GM12878 (cell line): ENCODE results near the gene MCMBP. TPM values are rescaled to one million over a fixed set of nuclear protein-coding genes. Genes with fewer than 3 reads are reported as not detected.

ENCODE experiments used
- BACH1 ChIP-seq: fragments of 450-650 bp; IDR thresholded peaks from 2 replicates; pipeline ENCODE4 v1.6.1; 2017; ENCODE audit warnings: mild to moderate bottlenecking, borderline replicate concordance
- CUX1 ChIP-seq: IDR thresholded peaks from 2 replicates; pipeline ENCODE4 v1.6.1; 2012; ENCODE audit warnings: improper control_type of control experiment, low read depth, low read length; ENCODE audit not compliant: insufficient replicate concordance
- E4F1 ChIP-seq: fragments of 450-650 bp; IDR thresholded peaks from 2 replicates; pipeline ENCODE4 v1.6.1; 2018; ENCODE audit warnings: borderline replicate concordance, mild to moderate bottlenecking; ENCODE audit not compliant: partially characterized antibody
- HDAC2 ChIP-seq: fragments of 200-600 bp; sonication (generic); IDR thresholded peaks from 2 replicates; pipeline ENCODE4 v1.6.1; 2017
- HDGF ChIP-seq: fragments of 450-650 bp; IDR thresholded peaks from 2 replicates; pipeline ENCODE4 v1.6.1; 2016; ENCODE audit warnings: antibody characterized with exemption
- MAX ChIP-seq: IDR thresholded peaks from 2 replicates; pipeline ENCODE4 v1.6.1; 2012; ENCODE audit warnings: low read depth, low read length, improper control_type of control experiment
- MYC ChIP-seq: IDR thresholded peaks from 2 replicates; pipeline ENCODE4 v1.6.1; 2011; ENCODE audit warnings: mild to moderate bottlenecking, low read length, moderate library complexity, inconsistent platforms; ENCODE audit not compliant: insufficient read depth, insufficient replicate concordance, insufficient read length, severe bottlenecking
- POLR2AphosphoS2 ChIP-seq: IDR thresholded peaks from 2 replicates; pipeline ENCODE4 v1.6.1; 2011; ENCODE audit warnings: low read depth, mild to moderate bottlenecking, low read length, improper control_type of control experiment, moderate library complexity
- PRDM15 ChIP-seq: fragments of 450-650 bp; formaldehyde crosslinking; IDR thresholded peaks from 2 replicates; pipeline ENCODE4 v1.4.0; 2020; ENCODE audit warnings: mild to moderate bottlenecking, moderate library complexity
- RAD21 ChIP-seq: IDR thresholded peaks from 2 replicates; pipeline ENCODE4 v1.6.1; 2011; ENCODE audit warnings: mild to moderate bottlenecking, low read depth, low read length, moderate library complexity; ENCODE audit not compliant: insufficient read depth
- RCOR1 ChIP-seq: conservative IDR thresholded peaks from 2 replicates; pipeline ENCODE4 v1.6.1; 2012; ENCODE audit warnings: low read depth, low read length, improper control_type of control experiment
- SKIL ChIP-seq: fragments of 450-650 bp; IDR thresholded peaks from 2 replicates; pipeline ENCODE4 v1.6.1; 2017; ENCODE audit warnings: mild to moderate bottlenecking, low read depth, inconsistent platforms; ENCODE audit not compliant: poor library complexity, severe bottlenecking
- YY1 ChIP-seq: IDR thresholded peaks from 2 replicates; pipeline ENCODE4 v1.6.1; 2011; ENCODE audit warnings: low read depth, mild to moderate bottlenecking, low read length
- ZBED1 ChIP-seq: IDR thresholded peaks from 2 replicates; pipeline ENCODE4 v1.6.1; 2016; ENCODE audit warnings: borderline replicate concordance
- polyA plus RNA-seq, 11 experiments: library from polyadenylated mRNA; depleted of rRNA in 4 of 11; unstranded in 6 of 11; stranded (reverse) in 5 of 11; fragments of >200 nt; fragmentation: Nextera tagmentation in 4 of 11; fragmentation: Illumina TruSeq in 1 of 11; extraction: Ambion mirVana in 4 of 11; extraction: Trizol in 1 of 11; gene quantifications; 1 replicate in 1 of 11; 2 replicates in 10 of 11; pipeline versions ENCODE4 v1.2.1 to v1.2.3, GENCODE V29; 2011 to 2016; ENCODE audit warnings: inconsistent platforms in 2 of 11, missing spikeins in 2 of 11, low read depth in 1 of 11
- total RNA-seq, 4 experiments: library from RNA; depleted of rRNA in 3 of 4; stranded (reverse); fragments of >200 nt in 3 of 4; fragmentation: Illumina TruSeq in 1 of 4; extraction: Trizol in 1 of 4; gene quantifications; 2 replicates each; pipeline versions ENCODE4 v1.2.1 to v1.2.3, GENCODE V29; 2013 to 2021

Gene MCMBP
- total and polyA plus RNA-seq, 10 of the 15 experiments (the other 5 are each of a cell fraction or from before 2014, with no cell fraction given), result 7.6 to 93.1 (median 75.7) TPM

- TF ChIP-seq HDAC2 (no peak), MAX (no peak), PRDM15 (CRISPR knock-in tag) (no peak), SKIL (peak; percentile 25), MYC (peak; percentile 23), RCOR1 (no peak), E4F1 (no peak), YY1 (peak; percentile 100), HDGF (no peak), RAD21 (no peak), ZBED1 (no peak), POLR2AphosphoS2 (0 out of 2 replicates have a peak, but pooled peaks have one; percentile 36), CUX1 (no peak), BACH1 (no peak; the same call in 1 of the 2 replicates)
Measured at GRCh38 chr10:119872860-119873681, 428 bp upstream of the MCMBP start (continued).
